SU-DHL-6 (cell line): ENCODE results near the gene DCAF8L2.

Source experiments
- H2AFZ ChIP-seq: fragments of 200-600 bp; sonication (generic); 2 replicates; pipeline ENCODE4 v1.6.1; 2014; ENCODE audit warnings: low read depth, mild to moderate bottlenecking, moderate library complexity, mixed read lengths, antibody characterized with exemption, low read length; ENCODE audit not compliant: severe bottlenecking
- H3F3A ChIP-seq: fragments of 200-600 bp; shearing (Covaris generic); 2 replicates; pipeline ENCODE4 v1.6.0; 2016; ENCODE audit warnings: antibody characterized with exemption, mild to moderate bottlenecking; ENCODE audit not compliant: insufficient read depth
- H3K27ac ChIP-seq: fragments of 200-600 bp; sonication (generic); 2 replicates; pipeline ENCODE4 v1.5.1; 2016; ENCODE audit warnings: low read depth, mild to moderate bottlenecking, low read length, moderate library complexity, mixed read lengths
- H3K27me3 ChIP-seq: fragments of 200-600 bp; sonication (generic), shearing (Covaris generic); 2 replicates; pipeline ENCODE4 v1.6.0; 2014; ENCODE audit warnings: mild to moderate bottlenecking, low read length
- H3K36me3 ChIP-seq: fragments of 200-600 bp; sonication (generic); 2 replicates; pipeline ENCODE4 v1.6.1; 2014; ENCODE audit warnings: mild to moderate bottlenecking, low read length, mixed read lengths
- H3K4me2 ChIP-seq: fragments of 300-600, 200-600 bp; shearing (Covaris generic), sonication (generic); 2 replicates; pipeline ENCODE4 v1.6.0; 2014; ENCODE audit warnings: low read length, low read depth, mild to moderate bottlenecking; ENCODE audit not compliant: poor library complexity, severe bottlenecking
- H3K4me3 ChIP-seq: fragments of 200-600 bp; sonication (generic); 2 replicates; pipeline ENCODE4 v1.5.1; 2014; ENCODE audit warnings: antibody characterized with exemption, low read length, mild to moderate bottlenecking, mixed read lengths; ENCODE audit not compliant: insufficient read depth, poor library complexity, severe bottlenecking
- H3K79me2 ChIP-seq: fragments of 200-600 bp; sonication (generic); 2 replicates; pipeline ENCODE4 v1.6.1; 2014; ENCODE audit warnings: mild to moderate bottlenecking, low read length, moderate library complexity; ENCODE audit not compliant: insufficient read depth
- H3K9ac ChIP-seq: fragments of 200-600 bp; sonication (generic); 2 replicates; pipeline ENCODE4 v1.7.0; 2014; ENCODE audit warnings: mild to moderate bottlenecking, low read length
- H3K9me2 ChIP-seq: fragments of 200-600 bp; sonication (generic); replicated peaks from 2 replicates; pipeline ENCODE4 v1.6.1; 2014; ENCODE audit warnings: low read length; ENCODE audit not compliant: insufficient read depth
- H3K9me3 ChIP-seq: fragments of 200-600 bp; sonication (generic); 2 replicates; pipeline ENCODE4 v1.6.1; 2014; ENCODE audit warnings: low read length, mixed read lengths; ENCODE audit not compliant: insufficient read depth
- H4K20me1 ChIP-seq: fragments of 200-600 bp; sonication (generic); 2 replicates; pipeline ENCODE4 v1.6.1; 2014; ENCODE audit warnings: low read depth, mild to moderate bottlenecking, antibody characterized with exemption, low read length, moderate library complexity, mixed read lengths
- EZH2phosphoT487 ChIP-seq: fragments of 200-600 bp; sonication (generic), shearing (Covaris generic); conservative IDR thresholded peaks from 2 replicates; pipeline ENCODE4 v1.6.1; 2018; ENCODE audit warnings: mild to moderate bottlenecking, antibody characterized with exemption, low read length, moderate library complexity, mixed read lengths
- TF ChIP-seq, protein P1 (sequence below): fragments of 200-600 bp; sonication (generic); IDR thresholded peaks from one replicate; pipeline ENCODE4 v1.5.1; 2017; ENCODE audit warnings: antibody characterized with exemption, mild to moderate bottlenecking, low read length, moderate library complexity; ENCODE audit not compliant: insufficient read depth, poor library complexity, severe bottlenecking

The DCAF8L2 gene

DNA sequence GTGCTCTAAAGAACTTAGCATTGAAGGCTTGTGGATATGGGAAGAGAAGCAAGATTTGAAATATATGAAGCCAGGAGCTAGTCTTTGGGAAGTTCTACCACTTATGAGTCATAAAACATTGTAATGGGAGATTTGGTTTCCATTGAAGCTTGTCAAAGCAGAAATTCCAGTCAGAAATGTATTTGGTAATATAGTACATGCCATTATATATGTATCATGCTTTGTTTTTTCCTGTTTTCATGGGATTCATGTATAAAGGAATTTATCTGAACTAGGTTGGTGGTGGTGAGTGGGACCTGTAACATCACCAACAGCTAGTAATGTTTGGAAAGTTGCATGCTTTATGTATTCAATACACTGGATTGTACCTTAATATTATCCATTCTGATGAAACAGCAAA, 14.6 kb upstream of the DCAF8L2 start:
- TF ChIP-seq, protein P1, sequence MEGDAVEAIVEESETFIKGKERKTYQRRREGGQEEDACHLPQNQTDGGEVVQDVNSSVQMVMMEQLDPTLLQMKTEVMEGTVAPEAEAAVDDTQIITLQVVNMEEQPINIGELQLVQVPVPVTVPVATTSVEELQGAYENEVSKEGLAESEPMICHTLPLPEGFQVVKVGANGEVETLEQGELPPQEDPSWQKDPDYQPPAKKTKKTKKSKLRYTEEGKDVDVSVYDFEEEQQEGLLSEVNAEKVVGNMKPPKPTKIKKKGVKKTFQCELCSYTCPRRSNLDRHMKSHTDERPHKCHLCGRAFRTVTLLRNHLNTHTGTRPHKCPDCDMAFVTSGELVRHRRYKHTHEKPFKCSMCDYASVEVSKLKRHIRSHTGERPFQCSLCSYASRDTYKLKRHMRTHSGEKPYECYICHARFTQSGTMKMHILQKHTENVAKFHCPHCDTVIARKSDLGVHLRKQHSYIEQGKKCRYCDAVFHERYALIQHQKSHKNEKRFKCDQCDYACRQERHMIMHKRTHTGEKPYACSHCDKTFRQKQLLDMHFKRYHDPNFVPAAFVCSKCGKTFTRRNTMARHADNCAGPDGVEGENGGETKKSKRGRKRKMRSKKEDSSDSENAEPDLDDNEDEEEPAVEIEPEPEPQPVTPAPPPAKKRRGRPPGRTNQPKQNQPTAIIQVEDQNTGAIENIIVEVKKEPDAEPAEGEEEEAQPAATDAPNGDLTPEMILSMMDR: no peak
- TF ChIP-seq EZH2phosphoT487: no peak
- H3K27ac ChIP-seq: no peak overlapping the region

DNA sequence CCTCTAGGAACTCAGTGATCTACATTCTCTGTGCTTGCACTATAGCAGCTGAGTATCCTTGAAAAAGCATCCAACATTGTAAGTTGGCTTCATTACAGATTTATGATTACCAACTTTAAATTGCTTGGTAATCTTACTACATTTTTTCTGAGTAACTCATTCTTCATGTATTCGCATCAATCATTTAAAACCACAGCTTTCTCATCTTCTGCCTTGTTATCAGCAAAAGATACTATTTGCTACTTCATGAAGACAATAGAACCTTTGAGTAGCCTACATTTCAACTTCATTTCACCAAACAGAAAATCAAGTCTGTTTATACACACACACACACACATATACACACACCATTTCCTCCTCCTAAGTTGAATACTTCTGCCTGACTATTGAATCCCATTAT, 6.2 kb upstream of the DCAF8L2 start:
- Histone ChIP-seq H2AFZ (no peak overlapping the region), H3K79me2 (no peaks in the 10 kb centered on the region), H3K27ac (no peak overlapping the region), H3K9me3 (no peaks in the 10 kb centered on the region), H3K9me2 (no peaks in the 10 kb centered on the region), H3K4me3 (no peak overlapping the region), H3K36me3 (no peaks in the 10 kb centered on the region), H3K4me2 (no peak overlapping the region), H3F3A (no peaks in the 10 kb centered on the region), H3K27me3 (no peaks in the 10 kb centered on the region), H4K20me1 (no peaks in the 10 kb centered on the region), H3K9ac (no peak overlapping the region)
- TF ChIP-seq EZH2phosphoT487: no peak
- TF ChIP-seq, protein P1: no peak

More for the DNA sequence above, 14.6 kb upstream of the DCAF8L2 start:
- no peaks in the 10 kb centered on the region for H3F3A ChIP-seq
- H3K4me2 ChIP-seq: no peak overlapping the region
- no peak overlapping the region for H3K9ac ChIP-seq
- H3K4me3 ChIP-seq: no peak overlapping the region
- no peaks in the 10 kb centered on the region for H3K9me3 ChIP-seq
- no peaks in the 10 kb centered on the region for H3K9me2 ChIP-seq
- H4K20me1 ChIP-seq: no peaks in the 10 kb centered on the region
- no peaks in the 10 kb centered on the region for H3K36me3 ChIP-seq
- H3K27me3 ChIP-seq: no peaks in the 10 kb centered on the region
- no peaks in the 10 kb centered on the region for H3K79me2 ChIP-seq
- no peak overlapping the region for H2AFZ ChIP-seq

DNA sequence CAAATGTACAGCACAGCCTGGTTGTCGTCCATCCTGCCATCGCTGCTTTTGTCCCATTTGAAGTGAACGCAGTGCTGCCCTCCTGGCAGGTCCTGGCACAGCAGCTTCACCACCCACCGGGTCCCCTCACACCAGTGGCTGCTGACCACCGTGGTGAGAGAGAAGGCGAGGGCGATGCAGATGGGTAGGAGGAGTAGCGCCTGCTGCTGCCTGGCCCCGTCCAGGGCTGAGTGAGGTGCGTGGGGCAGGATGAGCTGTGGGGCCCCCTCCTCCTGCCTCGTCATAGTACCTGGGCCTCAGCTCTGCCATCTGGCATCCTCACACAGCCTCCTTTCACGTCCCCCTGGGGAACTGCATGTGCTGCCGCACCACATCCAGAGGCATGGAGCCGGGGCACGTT, 1.8 kb downstream of the DCAF8L2 start:
- Histone ChIP-seq H3F3A (no peaks in the 10 kb centered on the region), H3K9me2 (no peaks in the 10 kb centered on the region), H3K36me3 (no peaks in the 10 kb centered on the region), H3K4me2 (no peak overlapping the region), H3K4me3 (no peak overlapping the region), H3K9ac (no peak overlapping the region), H3K27ac (no peak overlapping the region), H3K27me3 (no peaks in the 10 kb centered on the region), H2AFZ (no peak overlapping the region), H3K9me3 (no peaks in the 10 kb centered on the region), H3K79me2 (no peaks in the 10 kb centered on the region), H4K20me1 (no peaks in the 10 kb centered on the region)
- TF ChIP-seq, protein P1: no peak
- TF ChIP-seq EZH2phosphoT487: no peak
